Endodermal cell (in vitro differentiated cells): ENCODE measurements around the gene MOB3B. TPM values are rescaled to one million over a fixed set of nuclear protein-coding genes. Genes with fewer than 3 reads are reported as not detected.

Experiments used
- DNase-seq: peaks from one replicate; pipeline ENCODE4 v3.0.0-alpha.2; 2017
- H3K27ac ChIP-seq: 2 replicates; pipeline ENCODE4 v1.5.1; 2013; ENCODE audit warnings: mild to moderate bottlenecking, low read depth, low read length, moderate library complexity
- H3K27me3 ChIP-seq: 2 replicates; pipeline ENCODE4 v1.6.1; 2013; ENCODE audit warnings: mild to moderate bottlenecking, low read length, moderate library complexity; ENCODE audit not compliant: insufficient read depth, control insufficient read depth, poor library complexity, severe bottlenecking
- H3K36me3 ChIP-seq: 2 replicates; pipeline ENCODE4 v1.7.0; 2013; ENCODE audit warnings: mild to moderate bottlenecking, low read length, moderate library complexity; ENCODE audit not compliant: control insufficient read depth, insufficient read depth
- H3K4me1 ChIP-seq: one replicate; pipeline ENCODE4 v1.7.0; 2013; ENCODE audit warnings: low read length; ENCODE audit not compliant: control insufficient read depth, insufficient read depth
- H3K4me3 ChIP-seq: 2 replicates; pipeline ENCODE4 v1.5.1; 2013; ENCODE audit warnings: mild to moderate bottlenecking, low read length, moderate library complexity
- H3K9ac ChIP-seq: 2 replicates; pipeline ENCODE4 v1.6.1; 2013; ENCODE audit warnings: mild to moderate bottlenecking, low read length, moderate library complexity; ENCODE audit not compliant: poor library complexity, severe bottlenecking; ENCODE audit errors: extremely low read depth
- H3K9me3 ChIP-seq: 2 replicates; pipeline ENCODE4 v1.6.1; 2013; ENCODE audit warnings: mild to moderate bottlenecking, low read length, moderate library complexity; ENCODE audit not compliant: control insufficient read depth
- H3K27ac Mint-ChIP-seq: 2 replicates; pipeline ENCODE4 v1.8.0; 2020; ENCODE audit warnings: mixed read lengths
- H3K27me3 Mint-ChIP-seq: 2 replicates; pipeline ENCODE4 v1.8.0; 2021; ENCODE audit warnings: mild to moderate bottlenecking, mixed read lengths; ENCODE audit not compliant: insufficient read depth
- H3K36me3 Mint-ChIP-seq: 2 replicates; pipeline ENCODE4 v1.8.0; 2020; ENCODE audit warnings: low read depth, mixed read lengths
- H3K4me1 Mint-ChIP-seq: 2 replicates; pipeline ENCODE4 v1.8.0; 2020; ENCODE audit warnings: mixed read lengths
- H3K4me3 Mint-ChIP-seq: 2 replicates; pipeline ENCODE4 v1.8.0; 2020; ENCODE audit warnings: mild to moderate bottlenecking, moderate library complexity, mixed read lengths
- H3K9me3 Mint-ChIP-seq: 2 replicates; pipeline ENCODE4 v1.8.0; 2020; ENCODE audit warnings: mild to moderate bottlenecking, mixed read lengths
- WGBS, 2 experiments: methylation state at CpG; one replicate each; pipeline versions ENCODE4 v1.1.5 to v1.1.7; 2013; ENCODE audit warnings: missing lambda C conversion rate in 2 of 2, mixed read lengths in 1 of 2; ENCODE audit not compliant: insufficient coverage in 1 of 2, insufficient read length in 1 of 2; 5-methylcytosine and 5-hydroxymethylcytosine counted together
- total RNA-seq, 2 donors: library from RNA; stranded (reverse); fragmentation: NEBNext Ultra II Directional in 1 of 2; extraction: Animal tissue kit (Norgen Biotek cat#: 25700) in 1 of 2; gene quantifications; 2 replicates in 1 of 2; 3 replicates in 1 of 2; pipeline ENCODE4 v1.2.1, GENCODE V29; 2021
- TF ChIP-seq, protein P1 (sequence below): fragments of 200-600 bp; sonication (generic); conservative IDR thresholded peaks from 2 replicates; pipeline ENCODE4 v1.5.0; 2021; ENCODE audit warnings: antibody characterized with exemption, mild to moderate bottlenecking

Gene MOB3B
- total RNA-seq, 2 donors from 2014 or later: 5.6 to 6.2 TPM

DNA sequence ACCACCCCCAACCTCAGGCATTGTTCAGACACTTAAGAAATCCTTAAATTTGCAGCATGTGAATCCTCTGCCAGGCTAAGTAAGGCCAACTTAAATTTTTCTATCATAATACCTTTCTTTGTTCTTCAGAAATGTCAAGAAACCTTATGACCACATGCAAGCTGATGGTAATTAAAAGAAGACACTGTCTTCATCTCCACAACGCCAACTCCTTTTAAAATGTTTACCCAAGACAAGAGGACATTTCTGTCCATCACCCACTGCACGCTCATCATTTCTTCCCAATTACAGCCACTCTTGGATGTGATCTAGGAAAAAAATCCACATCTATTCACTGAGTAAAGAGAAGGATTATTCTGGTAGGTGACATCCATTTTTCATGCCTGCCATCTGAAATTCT is 11.6 kb downstream of the MOB3B start:
- H3K4me1 Mint-ChIP-seq: no peaks in the 10 kb centered on the region
- H3K27me3 Mint-ChIP-seq: no peaks in the 10 kb centered on the region
- DNase-seq: no peak
- Histone ChIP-seq H3K9me3 (no peaks in the 10 kb centered on the region), H3K27ac (no peak overlapping the region), H3K9ac (no peak overlapping the region), H3K4me1 (no peaks in the 10 kb centered on the region), H3K4me3 (no peak overlapping the region), H3K36me3 (no peaks in the 10 kb centered on the region), H3K27me3 (no peaks in the 10 kb centered on the region)
- 88 to 100% methylated on average over 2 of the region's 2 CpGs for WGBS, 2 experiments
- no peaks in the 10 kb centered on the region for H3K36me3 Mint-ChIP-seq
- no peaks in the 10 kb centered on the region for H3K9me3 Mint-ChIP-seq
- TF ChIP-seq, protein P1, sequence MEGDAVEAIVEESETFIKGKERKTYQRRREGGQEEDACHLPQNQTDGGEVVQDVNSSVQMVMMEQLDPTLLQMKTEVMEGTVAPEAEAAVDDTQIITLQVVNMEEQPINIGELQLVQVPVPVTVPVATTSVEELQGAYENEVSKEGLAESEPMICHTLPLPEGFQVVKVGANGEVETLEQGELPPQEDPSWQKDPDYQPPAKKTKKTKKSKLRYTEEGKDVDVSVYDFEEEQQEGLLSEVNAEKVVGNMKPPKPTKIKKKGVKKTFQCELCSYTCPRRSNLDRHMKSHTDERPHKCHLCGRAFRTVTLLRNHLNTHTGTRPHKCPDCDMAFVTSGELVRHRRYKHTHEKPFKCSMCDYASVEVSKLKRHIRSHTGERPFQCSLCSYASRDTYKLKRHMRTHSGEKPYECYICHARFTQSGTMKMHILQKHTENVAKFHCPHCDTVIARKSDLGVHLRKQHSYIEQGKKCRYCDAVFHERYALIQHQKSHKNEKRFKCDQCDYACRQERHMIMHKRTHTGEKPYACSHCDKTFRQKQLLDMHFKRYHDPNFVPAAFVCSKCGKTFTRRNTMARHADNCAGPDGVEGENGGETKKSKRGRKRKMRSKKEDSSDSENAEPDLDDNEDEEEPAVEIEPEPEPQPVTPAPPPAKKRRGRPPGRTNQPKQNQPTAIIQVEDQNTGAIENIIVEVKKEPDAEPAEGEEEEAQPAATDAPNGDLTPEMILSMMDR: no peak
- H3K27ac Mint-ChIP-seq: no peak overlapping the region
- no peak overlapping the region for H3K4me3 Mint-ChIP-seq

DNA sequence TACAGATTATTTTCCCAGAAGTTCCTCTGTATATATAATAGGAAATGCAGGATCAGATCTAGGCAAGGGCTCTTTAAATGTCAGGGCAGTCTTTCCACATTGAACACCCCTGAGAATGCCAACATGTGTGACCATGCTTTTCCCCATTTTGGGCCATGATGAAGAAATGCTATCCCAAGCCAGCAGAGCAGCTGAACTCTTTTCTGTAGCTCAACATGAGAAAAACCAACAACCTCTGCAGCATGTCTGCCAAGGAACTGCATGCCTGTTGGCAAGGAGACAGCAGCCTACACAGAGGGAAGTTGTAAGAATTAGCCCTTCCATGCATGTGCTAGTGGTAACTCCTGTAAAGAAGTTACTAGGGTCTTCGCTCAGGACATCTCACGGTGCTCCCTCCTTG is 15.1 kb downstream of the MOB3B start:
- no peak overlapping the region for H3K27ac ChIP-seq
- H3K9me3 Mint-ChIP-seq: no peaks in the 10 kb centered on the region
- no peak overlapping the region for H3K4me3 Mint-ChIP-seq
- no peaks in the 10 kb centered on the region for H3K9me3 ChIP-seq
- no peak overlapping the region for H3K9ac ChIP-seq
- no peaks in the 10 kb centered on the region for H3K36me3 ChIP-seq
- H3K27me3 Mint-ChIP-seq: no peaks in the 10 kb centered on the region
- 90 to 93% methylated on average over 2 of the region's 2 CpGs for WGBS, 2 experiments
- no peaks in the 10 kb centered on the region for H3K27me3 ChIP-seq
- H3K27ac Mint-ChIP-seq: no peak overlapping the region
- no peak overlapping the region for H3K4me3 ChIP-seq
- no peaks in the 10 kb centered on the region for H3K4me1 ChIP-seq
- no peaks in the 10 kb centered on the region for H3K36me3 Mint-ChIP-seq
- H3K4me1 Mint-ChIP-seq: no peaks in the 10 kb centered on the region
- DNase-seq: no peak
- TF ChIP-seq, protein P1: no peak

DNA sequence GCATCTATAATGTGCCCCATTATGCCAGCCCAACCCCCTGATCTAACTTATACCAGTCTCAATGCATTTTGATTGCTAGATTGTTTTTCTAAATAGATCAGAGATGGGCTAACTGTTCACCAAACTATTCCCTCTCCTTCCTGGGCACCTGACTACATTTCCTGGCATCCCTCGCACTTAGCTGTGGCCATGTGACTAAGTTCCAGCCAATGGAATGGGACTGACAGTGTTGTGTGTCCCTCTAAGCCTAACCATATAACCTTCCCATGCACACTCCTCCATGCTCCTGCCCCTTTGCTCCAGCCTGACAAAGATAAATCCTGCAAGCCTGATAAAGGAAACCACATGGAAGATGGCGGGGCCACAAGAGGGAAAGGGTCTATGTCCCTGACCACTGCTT is 17.8 kb downstream of the MOB3B start:
- Histone ChIP-seq H3K9me3 (no peaks in the 10 kb centered on the region), H3K36me3 (no peaks in the 10 kb centered on the region), H3K27me3 (no peaks in the 10 kb centered on the region), H3K27ac (no peak overlapping the region), H3K4me3 (no peak overlapping the region), H3K4me1 (no peaks in the 10 kb centered on the region), H3K9ac (no peak overlapping the region)
- no peak overlapping the region for H3K4me3 Mint-ChIP-seq
- DNase-seq: no peak
- no peak overlapping the region for H3K27ac Mint-ChIP-seq
- WGBS, 2 experiments: 94 to 96% methylated on average over 2 of the region's 2 CpGs
- no peaks in the 10 kb centered on the region for H3K27me3 Mint-ChIP-seq
- TF ChIP-seq, protein P1: no peak
- H3K4me1 Mint-ChIP-seq: no peaks in the 10 kb centered on the region
- H3K36me3 Mint-ChIP-seq: peaks cover 3% of the 10 kb centered on the region
- no peaks in the 10 kb centered on the region for H3K9me3 Mint-ChIP-seq
